Gastrocnemius medialis (tissue), 4 donors: ENCODE measurements around the gene PTPN13. TPM values are rescaled to one million over a fixed set of nuclear protein-coding genes. Genes with fewer than 3 reads are reported as not detected.
"Not testable (repeated sequence)": the region's sequence is repeated elsewhere in the genome, so short reads cannot be mapped to it uniquely, and the experiment has no call there.

Source experiments
- ATAC-seq, 2 donors: fragments of 150-250 bp; one replicate each; pipeline ENCODE4 v1.9.1; 2016
- DNase-seq, 2 donors: peaks; one replicate each; pipeline ENCODE4 v3.0.0-alpha.2; 2019
- H3K27ac ChIP-seq, 4 donors: fragments of 200-600 bp; sonication (generic); 1 replicate in 1 of 4; 2 replicates in 3 of 4; pipeline ENCODE4 v1.5.1; 2016 to 2018; ENCODE audit warnings: mild to moderate bottlenecking in 2 of 4, moderate library complexity in 1 of 4
- H3K27me3 ChIP-seq, 3 donors: fragments of 200-600 bp; sonication (generic) in 2 of 3; 1 replicate in 1 of 3; 2 replicates in 2 of 3; pipeline versions ENCODE4 v1.5.1 to v1.6.0; 2016 to 2019; ENCODE audit warnings: mild to moderate bottlenecking in 1 of 3, moderate library complexity in 1 of 3
- H3K36me3 ChIP-seq, 2 donors: fragments of 200-600 bp; sonication (generic) in 1 of 2; one replicate each; pipeline ENCODE4 v1.5.1; 2017 to 2018
- H3K4me1 ChIP-seq, 2 donors: fragments of 200-600 bp; sonication (generic) in 1 of 2; one replicate each; pipeline ENCODE4 v1.5.1; 2016 to 2017; ENCODE audit warnings: mild to moderate bottlenecking in 2 of 2
- H3K4me3 ChIP-seq, 4 donors: fragments of 200-600 bp; sonication (generic) in 3 of 4; 1 replicate in 1 of 4; 2 replicates in 3 of 4; pipeline ENCODE4 v1.5.1; 2016 to 2019; ENCODE audit warnings: mild to moderate bottlenecking in 2 of 4
- H3K9me3 ChIP-seq, 3 donors: fragments of 200-600 bp; sonication (generic) in 2 of 3; 1 replicate in 1 of 3; 2 replicates in 2 of 3; pipeline ENCODE4 v1.5.1; 2016 to 2019
- CTCF ChIP-seq, 5 experiments: fragments of 450-650 bp in 3 of 5; fragments of 200-600 bp in 2 of 5; sonication (generic) in 2 of 5; IDR thresholded peaks in 4 of 5; conservative IDR thresholded peaks in 1 of 5; 1 replicate in 4 of 5; 2 replicates in 1 of 5; pipeline ENCODE4 v1.5.1; 2016 to 2019; ENCODE audit warnings: antibody characterized with exemption in 5 of 5, mild to moderate bottlenecking in 3 of 5, moderate library complexity in 3 of 5
- POLR2A ChIP-seq, 2 donors: fragments of 450-650 bp; IDR thresholded peaks; one replicate each; pipeline ENCODE4 v1.6.1; 2017; ENCODE audit warnings: antibody characterized with exemption in 2 of 2, mild to moderate bottlenecking in 2 of 2, moderate library complexity in 2 of 2
- in situ Hi-C, 4 donors: fragments of 200-750 bp; cut with MboI; loops; one replicate each; pipeline versions ENCODE4 v1.15.0 to v1.8.0; 2017; ENCODE audit warnings: low sequenced_read_pairs in 4 of 4
- intact Hi-C: fragments of 100-400 bp; cut with DNase I; formaldehyde crosslinking; loops from one replicate; pipeline ENCODE4 v1.15.1; 2023; ENCODE audit warnings: low total_unique reads
- total RNA-seq, 4 donors: library from RNA; depleted of rRNA; stranded (reverse); fragments of >200 nt; gene quantifications; one replicate each; pipeline versions ENCODE4 v1.1.0 to v1.2.3, GENCODE V29; 2016

Gene PTPN13
- total RNA-seq, 4 donors from 2014 or later: 0.87 to 2.0 (median 1.6) TPM

DNA sequence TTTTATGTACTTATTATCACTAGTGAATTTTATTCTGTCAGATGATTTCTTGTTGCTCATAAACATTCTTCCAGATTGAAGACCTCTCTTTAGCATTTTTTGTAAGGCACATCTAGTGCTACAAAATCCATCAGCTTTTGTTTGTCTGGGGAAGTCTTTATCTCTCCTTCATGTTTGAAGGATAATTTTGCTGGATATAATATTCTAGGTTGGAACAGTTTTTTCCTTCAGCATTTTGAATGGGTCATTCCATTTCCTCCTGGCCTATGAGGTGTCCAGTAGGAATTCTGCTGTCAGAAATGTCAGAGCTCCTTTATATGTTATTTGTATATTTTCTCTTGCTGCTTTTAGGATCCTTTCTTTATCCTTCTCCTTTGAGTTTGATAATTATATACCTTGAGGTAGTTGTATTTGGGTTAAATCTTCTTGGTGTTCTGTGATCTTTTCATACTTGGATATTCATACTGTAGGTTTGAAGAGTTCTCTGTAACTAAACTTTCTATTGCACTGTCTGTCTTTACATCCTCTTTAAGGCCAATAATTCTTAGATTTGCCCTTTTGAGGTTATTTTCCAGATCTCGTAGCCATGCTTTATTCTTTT is 58.3 kb downstream of the PTPN13 start:
- TF ChIP-seq POLR2A (IDR thresholded peaks at IDR 0.05) (no peak), CTCF (IDR thresholded peaks at IDR 0.05 in 4 of 5, conservative IDR thresholded peaks at IDR 0.05 in 1 of 5) (no peak)
- Histone ChIP-seq H3K4me3 (no peak overlapping the region), H3K9me3 (peaks cover 0 to 16% (median 0%) of the 10 kb centered on the region in 3 donors), H3K27me3 (no peaks in the 10 kb centered on the region), H3K27ac (no peak overlapping the region), H3K4me1 (no peaks in the 10 kb centered on the region), H3K36me3 (no peaks in the 10 kb centered on the region)
- ATAC-seq (no peak), DNase-seq (no peak)
- intact Hi-C loops: no loop called here
- in situ Hi-C loops: no loop called here

DNA sequence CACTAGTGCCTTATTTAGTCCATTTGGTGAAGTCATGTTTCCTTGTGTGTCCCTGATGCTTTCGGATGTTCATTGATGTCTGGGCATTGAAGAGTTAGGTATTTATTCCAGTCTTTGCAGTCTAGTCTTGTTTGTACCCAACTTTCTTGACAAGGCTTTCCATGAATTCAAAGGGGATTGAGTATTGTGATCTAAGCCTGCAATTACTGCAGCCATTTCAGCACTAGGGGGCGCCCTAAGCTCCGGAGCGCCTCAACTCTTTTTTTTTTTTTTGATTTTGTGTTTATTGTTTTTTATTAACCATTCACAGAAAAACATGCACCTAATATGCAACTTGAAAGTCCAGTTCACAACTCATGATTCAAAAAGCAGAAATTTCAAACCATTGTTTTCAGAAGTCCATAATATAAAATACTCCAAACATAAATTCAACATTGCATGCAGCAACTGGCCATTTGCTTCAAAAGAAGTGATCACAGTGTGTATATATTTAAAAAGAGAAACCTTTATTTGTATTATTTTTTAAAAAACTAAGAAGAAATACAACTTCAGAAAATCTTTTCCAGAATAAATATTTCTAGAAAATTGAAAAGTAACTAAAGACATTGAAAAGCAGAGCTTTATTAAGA is 59.2 kb downstream of the PTPN13 start:
- no peaks in the 10 kb centered on the region for H3K4me1 ChIP-seq
- intact Hi-C loops: no loop called here
- DNase-seq (no peak), ATAC-seq (no peak)
- H3K4me3 ChIP-seq: no peak overlapping the region
- in situ Hi-C loops: no loop called here
- H3K36me3 ChIP-seq: no peaks in the 10 kb centered on the region
- no peak overlapping the region for H3K27ac ChIP-seq
- H3K9me3 ChIP-seq: peaks cover 0 to 16% (median 0%) of the 10 kb centered on the region in 3 donors
- H3K27me3 ChIP-seq: no peaks in the 10 kb centered on the region
- TF ChIP-seq POLR2A (IDR thresholded peaks at IDR 0.05) (no peak), CTCF (IDR thresholded peaks at IDR 0.05 in 4 of 5, conservative IDR thresholded peaks at IDR 0.05 in 1 of 5) (peak in 1 of 5 experiments; percentile 22)

DNA sequence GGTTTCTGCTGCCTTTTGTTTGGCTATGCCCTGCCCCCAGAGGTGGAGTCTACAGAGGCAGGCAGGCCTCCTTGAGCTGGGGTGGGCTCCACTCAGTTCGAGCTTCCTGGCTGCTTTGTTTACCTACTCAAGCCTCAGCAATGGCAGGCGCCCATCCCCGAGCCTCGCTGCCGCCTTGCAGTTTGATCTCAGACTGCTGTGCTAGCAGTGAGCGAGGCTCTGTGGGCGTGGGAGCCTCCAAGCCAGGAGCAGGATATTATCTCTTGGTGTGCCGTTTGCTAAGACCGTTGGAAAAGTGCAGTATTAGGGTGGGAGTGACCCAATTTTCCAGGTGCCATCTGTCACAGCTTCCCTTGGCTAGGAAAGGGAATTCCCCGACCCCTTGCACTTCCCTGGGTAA is 62.7 kb downstream of the PTPN13 start:
- intact Hi-C loops: not testable (repeated sequence)

DNA sequence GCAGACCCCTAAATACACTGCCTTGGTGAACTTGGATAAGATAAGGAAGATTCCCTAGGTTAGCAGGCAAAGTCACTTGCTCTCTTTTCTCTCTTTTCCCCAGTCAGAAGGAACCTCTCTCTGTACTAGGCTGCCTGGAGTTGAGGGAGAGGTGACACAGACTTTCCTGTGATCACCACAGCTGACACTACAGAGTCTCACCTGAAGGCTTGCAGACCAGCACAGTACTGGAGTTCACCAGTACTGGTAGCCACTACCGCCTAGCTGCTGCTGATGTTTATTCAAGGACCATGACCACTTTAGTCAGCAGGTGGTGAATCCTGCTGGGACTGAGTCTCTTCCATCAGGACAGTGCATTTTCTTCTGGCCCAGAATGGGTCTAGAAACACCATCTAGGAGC is 63.3 kb downstream of the PTPN13 start:
- peaks cover 0 to 4% (median 0%) of the 10 kb centered on the region in 3 donors for H3K9me3 ChIP-seq
- ATAC-seq (no peak), DNase-seq (no peak)
- H3K27me3 ChIP-seq: no peaks in the 10 kb centered on the region
- in situ Hi-C loops: no loop called here
- intact Hi-C loops: no loop called here
- H3K4me1 ChIP-seq: no peaks in the 10 kb centered on the region
- TF ChIP-seq CTCF (IDR thresholded peaks at IDR 0.05 in 4 of 5, conservative IDR thresholded peaks at IDR 0.05 in 1 of 5) (no peak), POLR2A (IDR thresholded peaks at IDR 0.05) (no peak)
- no peak overlapping the region for H3K4me3 ChIP-seq
- no peak overlapping the region for H3K27ac ChIP-seq
- no peaks in the 10 kb centered on the region for H3K36me3 ChIP-seq

More for the DNA sequence above, 62.7 kb downstream of the PTPN13 start:
- H3K27ac ChIP-seq, H3K4me1 ChIP-seq, H3K36me3 ChIP-seq, H3K27me3 ChIP-seq, ATAC-seq, DNase-seq, in situ Hi-C loops, H3K9me3 ChIP-seq, H3K4me3 ChIP-seq: not testable (repeated sequence)

- no peak overlapping the region for H3K27ac ChIP-seq
- H3K4me1 ChIP-seq: no peaks in the 10 kb centered on the region
- intact Hi-C loops: no loop called here
- H3K27me3 ChIP-seq: no peaks in the 10 kb centered on the region
- no peaks in the 10 kb centered on the region for H3K9me3 ChIP-seq
- no peaks in the 10 kb centered on the region for H3K36me3 ChIP-seq
- in situ Hi-C loops: no loop called here
- DNase-seq: no peak
- no peak overlapping the region for H3K4me3 ChIP-seq
- TF ChIP-seq CTCF (IDR thresholded peaks at IDR 0.05 in 4 of 5, conservative IDR thresholded peaks at IDR 0.05 in 1 of 5) (no peak), POLR2A (IDR thresholded peaks at IDR 0.05) (no peak)
- ATAC-seq: no peak
Observed at GRCh38 chr4:86657910-86658309, 63.8 kb downstream of the PTPN13 start.
